ENCODE measurements around the gene ITCH.

- TF ChIP-seq CTCF (IDR thresholded peaks at IDR 0.05) = no peak
- no peak for TF ChIP-seq EP300 (IDR thresholded peaks at IDR 0.05)
Observed at GRCh38 chr20:34528921-34529297, 165.8 kb downstream of the ITCH start.
